HEK293T (cell line): Measurements from ENCODE around the gene KRT25.

Source experiments
- ARNT ChIP-seq: fragments of 450-650 bp; IDR thresholded peaks from 2 replicates; pipeline ENCODE4 v1.6.1; 2017; ENCODE audit warnings: mild to moderate bottlenecking
- BHLHE40 ChIP-seq: fragments of 450-650 bp; IDR thresholded peaks from 2 replicates; pipeline ENCODE4 v1.6.1; 2016; ENCODE audit warnings: mild to moderate bottlenecking, moderate library complexity, borderline replicate concordance
- ELF4 ChIP-seq: fragments of 450-650 bp; IDR thresholded peaks from 2 replicates; pipeline ENCODE4 v1.6.1; 2017; ENCODE audit warnings: antibody characterized with exemption
- FOXA1 ChIP-seq: fragments of 450-650 bp; IDR thresholded peaks from 2 replicates; pipeline ENCODE4 v1.6.1; 2016; ENCODE audit warnings: mild to moderate bottlenecking
- FOXK2 ChIP-seq: fragments of 450-650 bp; IDR thresholded peaks from 2 replicates; pipeline ENCODE4 v1.6.1; 2016; ENCODE audit warnings: mild to moderate bottlenecking
- FOXM1 ChIP-seq: fragments of 450-650 bp; IDR thresholded peaks from 2 replicates; pipeline ENCODE4 v1.6.1; 2017; ENCODE audit warnings: mild to moderate bottlenecking, borderline replicate concordance
- HDGF ChIP-seq: fragments of 450-650 bp; IDR thresholded peaks from 2 replicates; pipeline ENCODE4 v1.6.1; 2017; ENCODE audit warnings: antibody characterized with exemption, borderline replicate concordance
- L3MBTL2 ChIP-seq: fragments of 450-650 bp; conservative IDR thresholded peaks from 2 replicates; pipeline ENCODE4 v1.6.1; 2016; ENCODE audit warnings: mild to moderate bottlenecking
- LEF1 ChIP-seq: fragments of 450-650 bp; IDR thresholded peaks from 2 replicates; pipeline ENCODE4 v1.6.1; 2017; ENCODE audit warnings: mild to moderate bottlenecking, borderline replicate concordance
- NFRKB ChIP-seq: fragments of 450-650 bp; IDR thresholded peaks from 2 replicates; pipeline ENCODE4 v1.6.1; 2016; ENCODE audit warnings: mild to moderate bottlenecking, moderate library complexity
- SP1 ChIP-seq: fragments of 450-650 bp; IDR thresholded peaks from 2 replicates; pipeline ENCODE4 v1.6.1; 2017
- SUZ12 ChIP-seq: fragments of 450-650 bp; IDR thresholded peaks from 2 replicates; pipeline ENCODE4 v1.6.1; 2016; ENCODE audit warnings: mild to moderate bottlenecking
- TARDBP ChIP-seq: fragments of 450-650 bp; IDR thresholded peaks from 2 replicates; pipeline ENCODE4 v1.6.1; 2016
- ZNF384 ChIP-seq: fragments of 450-650 bp; IDR thresholded peaks from 2 replicates; pipeline ENCODE4 v1.6.1; 2016

DNA sequence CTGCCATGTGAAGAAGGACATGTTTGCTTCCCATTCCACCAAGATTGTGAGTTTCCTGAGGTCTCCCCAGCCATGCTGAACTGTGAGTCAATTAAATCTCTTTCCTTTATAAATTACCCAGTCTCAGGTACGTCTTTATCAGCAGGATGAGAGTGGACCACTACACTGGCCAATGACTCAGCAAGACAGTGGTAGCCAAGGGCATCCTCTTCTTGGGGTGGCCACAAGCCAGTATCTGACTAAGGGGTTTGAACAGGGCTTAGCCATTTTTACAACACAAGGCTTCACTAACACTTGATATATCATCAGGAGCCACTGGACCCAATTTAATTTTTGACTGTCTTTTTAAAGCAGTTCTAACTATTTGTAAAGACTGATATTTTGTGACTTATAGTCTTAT is 30.5 kb downstream of the KRT25 start:
- TF ChIP-seq SUZ12 = no peak
- TF ChIP-seq ELF4 = no peak
- TF ChIP-seq FOXA1 = no peak
- no peak for TF ChIP-seq BHLHE40
- no peak for TF ChIP-seq LEF1
- TF ChIP-seq SP1 = no peak
- TF ChIP-seq ZNF384 = no peak
- TF ChIP-seq FOXM1 = no peak
- no peak for TF ChIP-seq NFRKB
- TF ChIP-seq HDGF = no peak
- TF ChIP-seq TARDBP = no peak
- TF ChIP-seq L3MBTL2 = no peak
- TF ChIP-seq FOXK2 = no peak
- no peak for TF ChIP-seq ARNT
